Subcutaneous adipose tissue (tissue), 4 donors: ENCODE data around the gene RXFP2. TPM values are rescaled to one million over a fixed set of nuclear protein-coding genes. Genes with fewer than 3 reads are reported as not detected.

Experiments used
- total RNA-seq, 4 donors: library from RNA; depleted of rRNA; stranded (reverse); fragments of >200 nt; gene quantifications; one replicate each; pipeline ENCODE4 v1.1.0, GENCODE V29; 2016
- TF ChIP-seq, protein P1 (sequence below): fragments of 450-650 bp; IDR thresholded peaks from one replicate; pipeline ENCODE4 v1.5.1; 2016; ENCODE audit warnings: low read depth, mild to moderate bottlenecking, control low read depth, antibody characterized with exemption, moderate library complexity

Gene RXFP2
- total RNA-seq, 4 donors from 2014 or later: 0.33 to 1.1 (median 0.75) TPM; not detected in 1

DNA sequence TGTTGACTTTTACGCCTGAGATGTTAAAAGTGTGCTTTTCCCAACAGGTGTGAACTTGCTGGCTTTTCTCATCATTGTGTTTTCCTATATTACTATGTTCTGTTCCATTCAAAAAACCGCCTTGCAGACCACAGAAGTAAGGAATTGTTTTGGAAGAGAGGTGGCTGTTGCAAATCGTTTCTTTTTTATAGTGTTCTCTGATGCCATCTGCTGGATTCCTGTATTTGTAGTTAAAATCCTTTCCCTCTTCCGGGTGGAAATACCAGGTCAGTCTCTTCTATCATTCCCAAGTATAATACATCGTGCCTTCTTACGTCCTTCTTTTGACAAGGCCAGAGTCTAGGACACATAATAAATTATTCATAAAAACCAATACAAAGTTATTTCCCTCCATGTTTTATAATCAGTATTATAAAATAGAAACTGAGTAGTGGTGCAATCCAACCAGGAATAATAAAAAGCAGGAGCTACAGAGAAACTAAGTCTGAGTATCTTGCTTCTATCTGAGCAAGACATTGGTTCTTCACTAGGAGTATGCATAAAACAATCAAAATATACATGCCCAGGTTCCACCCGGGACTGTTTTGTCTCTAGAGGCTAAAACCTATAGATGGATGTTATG is 57.9 kb downstream of the RXFP2 start:
- TF ChIP-seq, protein P1, sequence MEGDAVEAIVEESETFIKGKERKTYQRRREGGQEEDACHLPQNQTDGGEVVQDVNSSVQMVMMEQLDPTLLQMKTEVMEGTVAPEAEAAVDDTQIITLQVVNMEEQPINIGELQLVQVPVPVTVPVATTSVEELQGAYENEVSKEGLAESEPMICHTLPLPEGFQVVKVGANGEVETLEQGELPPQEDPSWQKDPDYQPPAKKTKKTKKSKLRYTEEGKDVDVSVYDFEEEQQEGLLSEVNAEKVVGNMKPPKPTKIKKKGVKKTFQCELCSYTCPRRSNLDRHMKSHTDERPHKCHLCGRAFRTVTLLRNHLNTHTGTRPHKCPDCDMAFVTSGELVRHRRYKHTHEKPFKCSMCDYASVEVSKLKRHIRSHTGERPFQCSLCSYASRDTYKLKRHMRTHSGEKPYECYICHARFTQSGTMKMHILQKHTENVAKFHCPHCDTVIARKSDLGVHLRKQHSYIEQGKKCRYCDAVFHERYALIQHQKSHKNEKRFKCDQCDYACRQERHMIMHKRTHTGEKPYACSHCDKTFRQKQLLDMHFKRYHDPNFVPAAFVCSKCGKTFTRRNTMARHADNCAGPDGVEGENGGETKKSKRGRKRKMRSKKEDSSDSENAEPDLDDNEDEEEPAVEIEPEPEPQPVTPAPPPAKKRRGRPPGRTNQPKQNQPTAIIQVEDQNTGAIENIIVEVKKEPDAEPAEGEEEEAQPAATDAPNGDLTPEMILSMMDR: no peak

DNA sequence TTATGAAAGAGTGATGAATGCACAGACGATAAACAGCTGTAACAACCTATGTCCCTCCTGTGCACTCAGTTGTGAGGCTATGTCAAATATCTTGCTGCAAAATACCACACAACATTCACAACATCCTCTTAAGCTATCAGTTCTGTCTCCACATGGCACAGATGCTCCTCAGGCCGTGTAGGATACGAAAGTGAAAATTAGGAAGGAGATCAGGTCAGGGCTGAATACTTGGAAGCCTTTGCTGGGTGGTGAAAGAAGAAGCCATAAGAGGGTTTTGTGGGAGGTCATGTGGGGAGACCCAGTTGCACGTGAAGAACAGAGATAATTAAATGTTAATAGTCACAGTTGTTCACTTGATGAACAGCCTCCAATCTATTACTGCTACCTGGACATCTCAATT is 58.9 kb downstream of the RXFP2 start:
- TF ChIP-seq, protein P1: no peak

DNA sequence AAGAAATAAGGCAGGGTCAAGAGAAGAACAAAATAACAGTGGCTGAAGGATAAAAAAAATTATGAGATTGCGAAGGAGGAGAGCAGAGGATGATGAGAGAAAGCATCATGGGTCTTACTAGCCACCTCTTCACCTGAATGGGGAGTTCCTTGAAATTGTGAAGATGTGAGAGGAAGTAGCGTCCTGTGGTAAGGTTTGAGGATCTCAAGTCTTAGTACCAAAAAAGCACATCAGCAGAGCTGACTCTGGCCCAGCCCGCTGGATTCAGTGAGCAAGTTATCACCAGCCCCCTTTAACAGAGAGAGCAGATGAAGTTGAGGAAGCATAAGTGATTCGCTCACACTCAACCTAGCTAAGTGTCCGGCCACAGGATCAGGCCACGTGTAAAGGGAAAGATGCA is 61.8 kb downstream of the RXFP2 start:
- TF ChIP-seq, protein P1: no peak

DNA sequence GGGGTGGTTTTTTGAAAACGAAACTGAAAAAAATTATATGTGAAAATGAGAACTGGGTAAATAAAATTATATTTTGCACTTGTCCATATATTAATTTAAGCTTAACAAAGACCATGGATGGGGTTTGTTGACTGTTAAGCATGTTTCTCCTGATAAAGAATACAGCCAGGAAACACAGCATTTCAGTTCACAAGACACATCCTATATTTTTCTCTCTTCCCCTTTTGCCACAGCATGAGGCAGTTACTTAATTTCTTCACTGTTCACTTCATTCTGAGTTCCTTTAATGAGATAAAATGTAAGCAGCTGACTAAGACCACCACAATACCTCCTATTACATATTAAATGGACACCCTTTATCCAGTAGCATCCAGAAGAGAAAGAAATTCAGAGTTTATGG is 64.0 kb downstream of the RXFP2 start:
- TF ChIP-seq, protein P1: no peak

DNA sequence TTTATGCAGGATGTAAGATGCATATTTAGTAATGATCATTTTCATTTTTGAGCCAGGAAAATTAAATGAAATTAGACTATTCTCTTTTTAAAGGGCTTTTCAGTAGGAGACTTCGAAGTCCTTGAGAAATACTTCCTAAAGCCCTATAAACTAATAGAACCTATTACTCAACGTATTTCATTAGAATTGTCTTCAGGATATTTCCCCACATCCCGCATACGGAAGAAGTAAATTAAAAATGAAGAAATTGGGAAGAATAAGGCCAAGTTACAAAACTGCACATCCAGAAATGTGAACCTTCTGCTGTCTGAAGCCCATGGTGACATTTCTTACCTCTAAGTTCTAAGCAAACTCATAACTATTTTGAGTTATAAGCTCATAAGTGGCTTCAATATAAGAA is 66.5 kb downstream of the RXFP2 start:
- TF ChIP-seq, protein P1: no peak

DNA sequence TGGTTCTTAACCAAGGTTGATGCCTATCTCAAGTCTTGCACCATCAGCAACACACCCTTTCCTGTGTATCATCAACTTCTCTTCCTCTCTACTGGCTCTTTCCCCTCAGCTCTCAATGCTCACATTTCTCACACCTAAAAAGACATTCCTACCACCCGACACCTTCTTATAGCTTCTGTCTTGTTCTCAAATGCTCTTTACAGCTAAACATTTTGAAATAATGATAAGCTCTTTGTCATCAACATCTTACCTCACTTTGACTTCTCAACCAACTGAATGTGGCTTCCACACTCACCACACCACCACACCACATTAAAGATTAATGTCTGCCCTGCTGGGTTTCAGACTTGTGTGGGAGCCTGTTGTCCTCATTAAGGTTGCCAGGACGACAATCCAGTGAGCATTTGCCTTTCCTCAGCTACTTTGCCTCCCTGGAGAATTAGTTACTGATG is 67.8 kb downstream of the RXFP2 start:
- TF ChIP-seq, protein P1: no peak

DNA sequence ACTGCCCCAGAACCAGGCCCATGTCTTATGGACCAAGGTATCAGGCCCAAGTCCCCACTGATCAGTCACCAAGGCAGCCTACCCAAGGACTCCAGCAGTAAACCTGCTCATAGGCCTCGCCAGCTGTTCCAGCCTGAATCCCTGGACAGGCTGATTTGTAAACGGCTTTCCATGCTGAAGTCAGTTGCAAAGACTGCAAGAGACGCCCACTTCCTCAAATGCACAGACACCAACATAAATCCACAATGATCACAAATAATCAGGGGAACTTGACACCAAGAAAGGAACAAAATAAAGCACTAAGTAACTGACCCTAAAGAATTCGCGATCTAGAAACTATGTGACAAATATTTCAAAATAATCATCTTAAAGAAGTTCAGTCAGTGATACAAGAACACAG is 75.2 kb downstream of the RXFP2 start:
- TF ChIP-seq, protein P1: no peak
